HUDEP-2 (cell line): Measurements from ENCODE around the gene STK32A.

Experiments
- DNase-seq, 76 experiments: peaks; one replicate each; lab custom pipeline; 2025; ENCODE audit not compliant: unreplicated experiment in 76 of 76; lab: John Stamatoyannopoulos, UW

The STK32A gene

DNA sequence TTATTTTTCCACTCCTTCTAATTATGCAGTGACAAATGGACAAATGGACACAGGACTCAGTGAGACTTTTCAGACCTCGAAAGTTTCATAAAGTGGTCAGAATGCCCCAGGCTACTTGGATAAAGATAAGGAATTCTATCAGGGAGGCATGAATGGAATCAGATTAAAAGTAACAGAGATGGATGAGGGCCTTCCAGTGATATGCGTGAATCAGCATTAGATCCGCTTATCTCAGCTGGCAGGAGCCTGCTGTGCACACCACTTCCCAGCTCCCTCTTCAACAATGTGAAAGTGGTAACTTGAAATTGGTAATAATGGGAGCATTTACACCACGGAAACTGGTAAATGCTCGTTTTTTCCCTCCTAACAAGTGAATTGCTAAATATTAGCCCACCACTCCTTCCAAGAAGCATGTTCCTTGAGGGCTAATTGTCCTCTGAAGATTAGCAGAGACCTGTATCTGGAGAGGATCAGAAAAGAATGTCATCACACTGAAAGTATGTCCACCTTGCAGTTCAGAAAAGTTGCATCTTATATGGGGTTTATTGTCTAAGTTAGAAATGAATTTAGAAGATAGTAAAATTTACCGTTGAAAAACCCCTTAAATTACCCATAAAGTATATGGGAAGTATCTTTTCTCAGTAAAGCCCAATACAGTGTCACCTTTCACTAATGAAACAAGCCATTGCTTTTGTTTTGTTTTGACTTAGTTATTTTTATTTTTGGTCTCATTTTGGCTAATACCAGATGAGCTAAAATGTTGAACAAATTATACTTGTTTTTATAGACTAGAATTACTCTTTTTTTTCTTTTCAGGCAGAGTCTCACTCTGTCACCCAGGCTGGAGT lies 149.7 kb downstream of the STK32A start:
- peak in 3 of 76 experiments; percentile 2 to 36 (median 14) for DNase-seq

DNA sequence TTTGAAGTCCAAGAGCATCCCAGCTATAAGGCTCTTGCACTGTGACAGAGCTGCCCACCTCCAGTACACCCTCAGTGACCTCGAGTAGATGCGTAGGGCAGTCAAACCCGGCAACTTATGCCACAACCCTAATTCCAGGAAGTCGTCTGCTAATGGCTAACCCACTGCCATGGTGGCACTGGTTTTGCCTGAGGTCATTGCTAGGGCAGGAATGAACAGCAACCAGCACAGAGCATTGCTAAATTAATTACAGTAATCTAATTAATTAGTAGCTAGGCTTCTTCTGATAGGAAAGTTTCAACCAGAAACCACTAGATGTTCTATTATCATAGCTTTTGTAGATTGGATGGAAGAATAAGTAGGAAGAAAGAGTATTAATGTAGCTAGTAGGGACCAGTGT lies 152.3 kb downstream of the STK32A start:
- DNase-seq = no peak

DNA sequence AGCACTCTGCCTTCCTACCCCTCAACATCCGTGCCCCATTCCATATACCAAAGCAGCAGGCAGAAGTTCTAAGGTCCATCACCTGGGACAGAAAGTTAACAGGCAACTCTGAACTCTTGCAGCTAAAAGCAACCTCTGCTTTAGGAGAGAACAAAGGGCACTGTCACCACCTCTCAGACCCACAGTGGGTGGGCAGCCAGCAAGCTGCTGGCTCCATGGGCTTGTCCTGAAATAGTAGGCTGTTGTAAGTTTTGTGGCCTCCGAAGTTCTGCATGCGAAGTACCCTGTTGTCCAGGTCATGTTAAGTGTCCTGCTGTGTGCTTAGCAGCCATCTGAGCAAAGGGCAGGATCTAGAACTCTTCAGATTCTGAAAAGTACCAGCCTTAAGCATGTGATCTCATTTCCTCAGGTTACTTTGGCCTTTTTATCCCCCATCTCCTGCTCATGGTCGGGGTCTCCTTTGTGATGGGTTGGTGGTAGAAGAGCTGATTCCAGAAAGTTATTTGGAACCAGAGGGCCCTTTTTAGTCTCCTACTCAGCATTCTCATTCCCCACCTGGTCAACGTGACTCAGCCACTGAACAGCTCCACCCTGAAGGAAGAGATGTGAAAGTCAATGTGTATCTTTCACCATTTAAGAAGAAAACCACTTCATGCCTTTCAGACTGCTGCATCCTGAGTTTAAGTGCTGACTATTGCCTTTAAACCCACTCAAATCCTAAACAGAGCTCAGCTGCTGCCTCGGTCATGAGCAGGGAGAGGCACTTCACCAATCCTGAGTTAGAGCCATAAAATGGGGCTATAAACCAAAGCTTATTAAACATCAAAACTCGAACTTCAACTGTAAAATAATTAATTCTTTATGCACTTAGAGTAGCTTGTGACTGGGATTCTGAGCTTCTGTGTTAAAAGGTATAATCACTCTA lies 153.6 kb downstream of the STK32A start:
- no peak for DNase-seq

DNA sequence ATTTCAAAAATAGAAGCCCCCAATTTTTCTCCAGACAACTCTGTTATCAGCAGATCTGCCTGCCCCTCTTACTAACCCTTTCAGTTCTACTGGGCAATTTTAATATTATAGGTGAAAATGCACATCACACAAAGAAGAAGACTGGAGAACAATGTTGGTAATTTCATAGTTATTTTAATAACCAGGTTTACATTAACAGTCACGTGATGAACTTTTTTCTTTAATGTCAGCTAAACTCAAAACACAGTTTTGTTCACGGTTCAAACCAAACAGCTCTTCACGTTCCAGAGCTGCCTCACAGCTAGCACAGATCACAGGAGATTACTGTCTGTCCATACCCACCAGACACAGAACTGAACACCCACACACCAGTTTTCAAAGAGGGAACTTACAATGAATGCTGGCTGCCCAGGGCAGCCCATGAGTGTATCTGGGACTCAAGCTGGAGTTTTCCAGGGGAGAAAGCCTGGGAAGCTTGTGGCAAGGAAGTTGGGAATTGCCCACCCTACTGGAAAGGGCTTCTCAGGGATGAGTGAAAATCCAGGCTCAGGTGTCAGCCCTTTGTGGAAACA lies 155.9 kb downstream of the STK32A start:
- DNase-seq = peak in 1 of 76 experiments; percentile 6

DNA sequence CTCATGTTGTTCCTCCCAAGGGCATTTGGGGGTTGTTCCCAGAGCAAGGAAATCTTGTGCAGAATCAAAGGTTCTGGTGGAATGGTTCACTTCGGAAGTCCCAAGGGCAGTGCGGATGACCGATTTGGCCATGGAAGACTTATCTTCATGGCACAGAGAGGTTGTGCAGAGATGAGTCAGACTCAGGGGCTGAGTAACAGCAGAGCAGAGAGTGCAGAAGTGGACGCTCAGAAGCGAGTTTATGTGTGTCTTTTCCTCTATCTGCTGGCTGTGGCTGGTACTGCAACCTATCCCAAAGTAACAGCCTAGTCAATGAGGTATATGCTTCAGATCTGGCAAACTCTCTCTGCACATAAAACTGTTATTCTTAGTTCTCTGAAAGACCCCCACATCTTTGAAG lies 157.0 kb downstream of the STK32A start:
- peak in 54 of 76 experiments; percentile 4 to 84 (median 38) for DNase-seq

DNA sequence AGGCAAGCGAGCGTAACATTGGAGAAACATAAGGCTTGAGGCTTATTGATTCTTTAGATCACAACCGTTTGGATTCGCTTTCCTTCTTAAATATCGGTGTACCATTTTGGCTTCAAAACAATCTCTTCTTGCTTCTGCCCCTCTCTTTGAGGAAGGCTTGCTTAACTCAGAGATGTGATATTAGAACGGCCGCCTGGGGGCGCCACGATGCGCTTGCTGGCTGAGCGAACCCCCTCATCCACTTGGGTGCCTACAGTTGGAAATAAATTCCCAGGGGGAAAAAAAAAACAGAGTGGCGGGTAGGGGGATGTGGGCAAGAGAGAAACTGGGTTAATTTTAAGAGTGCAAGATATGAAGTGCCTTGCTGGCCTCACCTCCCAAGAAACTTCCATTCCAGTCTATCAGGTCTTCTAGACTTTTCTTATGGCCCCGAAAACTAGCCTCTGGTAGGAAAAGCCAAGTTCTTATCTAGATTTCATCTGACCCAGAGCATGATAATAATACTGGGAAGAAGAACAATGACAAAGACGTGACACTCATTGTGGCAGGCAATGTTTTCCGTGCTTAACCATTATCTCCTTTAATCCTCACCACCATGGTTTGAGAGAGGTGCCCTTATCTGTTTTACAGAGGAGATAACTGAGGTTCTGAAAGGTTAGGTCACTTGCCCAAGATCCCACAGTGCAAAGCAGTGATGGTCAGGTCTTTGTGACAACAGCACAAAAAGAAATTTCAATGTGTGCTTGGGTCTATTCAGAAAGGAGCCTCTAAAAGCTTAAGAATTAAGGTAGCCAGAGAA lies 159.2 kb downstream of the STK32A start:
- peak in 3 of 76 experiments; percentile 10 to 30 (median 17) for DNase-seq

DNA sequence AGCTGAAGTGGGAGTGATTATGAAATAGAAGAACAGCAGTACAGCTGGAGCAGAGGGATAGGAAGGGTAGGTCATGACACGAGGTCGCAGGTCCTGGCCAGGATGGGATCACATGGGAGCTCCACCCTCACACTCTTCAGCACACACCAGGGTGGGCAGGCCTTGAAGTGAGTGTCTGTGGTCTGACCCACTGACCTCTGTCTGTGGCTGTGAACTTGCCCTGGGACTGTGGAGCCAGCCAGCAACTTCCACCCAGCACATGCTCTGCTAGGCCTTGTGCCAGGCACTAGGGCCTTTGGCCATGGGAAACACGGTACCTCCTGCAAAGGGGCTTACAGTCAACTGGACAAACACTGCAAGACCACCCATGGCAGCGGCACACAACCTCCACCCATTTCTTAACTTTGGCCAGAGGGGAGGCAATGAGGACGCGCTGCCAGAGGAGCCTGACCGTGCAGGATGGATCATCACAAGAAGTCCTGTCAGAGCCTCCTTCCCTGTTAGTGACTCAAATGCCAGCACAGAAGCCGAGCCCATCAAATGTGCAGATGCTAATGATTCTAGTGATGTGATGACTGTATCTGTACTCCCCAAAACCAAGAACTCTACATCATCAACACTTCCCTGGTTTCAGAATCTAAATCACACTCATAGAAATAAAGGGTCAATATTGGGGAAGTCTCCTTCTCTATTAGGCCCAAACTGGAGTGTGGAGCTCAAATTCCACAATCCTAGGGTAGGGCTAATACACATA lies 161.4 kb downstream of the STK32A start:
- DNase-seq = peak in 1 of 76 experiments; percentile 4

DNA sequence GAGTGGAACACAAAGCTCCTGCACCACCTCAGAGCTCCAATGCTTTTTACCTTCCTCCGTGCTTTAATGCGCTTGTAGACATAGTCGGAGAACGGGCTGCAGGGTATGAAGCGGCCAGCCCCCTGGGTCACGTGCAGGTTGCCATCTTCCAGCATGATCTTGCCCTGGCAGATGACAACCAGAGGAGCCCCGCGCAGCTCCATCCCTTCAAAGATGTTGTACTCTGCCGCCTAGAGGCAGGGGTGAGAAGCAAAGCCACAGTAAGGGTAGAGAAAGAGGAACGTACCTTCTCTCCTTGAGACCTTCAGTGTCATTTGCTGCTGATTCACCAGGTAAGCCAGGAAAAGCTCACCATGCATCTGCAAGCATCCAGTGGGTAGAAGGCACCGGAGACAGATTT lies 162.8 kb downstream of the STK32A start:
- peak in 3 of 76 experiments; percentile 2 to 5 (median 4) for DNase-seq

DNA sequence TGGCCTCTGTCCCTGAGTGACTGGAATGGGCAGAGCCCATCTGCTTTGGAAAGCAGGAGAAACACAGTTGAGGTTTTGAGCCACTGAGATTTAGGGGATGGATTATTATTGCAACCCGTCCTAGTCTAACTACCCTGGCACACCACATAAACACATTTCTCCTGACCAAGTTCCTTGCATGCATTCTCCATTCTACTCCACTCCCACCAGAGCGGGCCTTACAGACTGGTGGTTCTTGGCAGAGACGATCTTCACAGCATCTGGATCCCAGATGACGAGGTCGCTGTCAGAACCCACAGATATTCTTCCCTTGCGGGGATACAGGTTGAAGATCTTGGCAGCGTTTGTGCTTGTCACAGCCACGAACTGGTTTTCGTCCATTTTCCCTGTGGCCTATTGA lies 164.0 kb downstream of the STK32A start:
- DNase-seq = no peak

DNA sequence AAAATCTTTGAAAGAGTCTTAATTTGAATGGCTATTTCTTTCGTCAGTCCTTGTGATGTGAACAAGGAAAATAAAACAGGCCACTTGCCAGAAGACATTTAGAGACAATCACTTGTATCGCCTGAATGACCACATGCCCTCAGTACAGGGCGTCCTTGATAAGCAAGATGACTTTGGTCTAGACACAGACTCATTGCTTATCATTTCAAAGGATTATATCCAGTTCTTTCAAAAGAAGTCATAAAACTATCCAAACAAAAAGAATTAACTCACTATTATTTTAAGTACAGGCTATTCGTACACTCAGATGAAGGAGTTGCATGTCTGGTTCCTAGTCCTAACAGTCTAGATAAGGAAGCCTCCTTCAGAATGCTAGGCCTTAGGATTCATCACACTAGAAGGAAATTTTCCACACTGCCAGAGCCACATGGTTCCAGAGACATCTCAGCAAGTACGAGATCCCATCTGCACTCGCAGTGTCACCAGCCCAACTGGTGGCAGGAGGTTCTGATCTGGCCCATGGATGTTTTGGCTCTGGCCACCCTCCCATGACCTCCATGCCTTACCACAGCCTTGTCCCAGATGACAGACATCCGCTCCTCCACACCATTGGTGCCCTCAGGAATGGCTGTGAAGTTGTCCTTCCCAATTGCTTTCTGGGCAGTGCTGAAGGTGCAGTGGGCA lies 165.4 kb downstream of the STK32A start:
- DNase-seq = peak in 3 of 76 experiments; percentile 6 to 10 (median 7)

DNA sequence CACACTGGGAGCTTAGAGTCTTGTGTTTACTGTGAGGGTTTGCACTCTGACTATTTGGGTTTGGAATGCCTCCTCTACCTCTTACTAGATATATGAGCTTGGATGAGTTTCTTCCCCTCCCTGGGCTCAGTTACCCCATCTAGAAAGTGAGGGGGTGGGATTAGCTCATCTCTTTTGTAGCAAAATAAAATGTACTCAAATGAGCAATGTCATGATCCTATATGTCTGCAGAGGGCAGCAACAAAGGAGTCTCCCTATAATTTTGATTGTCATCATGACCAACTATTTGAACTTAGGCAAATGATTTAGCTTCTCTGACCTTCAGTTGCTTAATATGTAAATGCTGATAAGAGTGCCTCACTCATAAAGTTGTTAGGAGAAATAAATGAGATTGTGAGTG lies 166.1 kb downstream of the STK32A start:
- no peak for DNase-seq

DNA sequence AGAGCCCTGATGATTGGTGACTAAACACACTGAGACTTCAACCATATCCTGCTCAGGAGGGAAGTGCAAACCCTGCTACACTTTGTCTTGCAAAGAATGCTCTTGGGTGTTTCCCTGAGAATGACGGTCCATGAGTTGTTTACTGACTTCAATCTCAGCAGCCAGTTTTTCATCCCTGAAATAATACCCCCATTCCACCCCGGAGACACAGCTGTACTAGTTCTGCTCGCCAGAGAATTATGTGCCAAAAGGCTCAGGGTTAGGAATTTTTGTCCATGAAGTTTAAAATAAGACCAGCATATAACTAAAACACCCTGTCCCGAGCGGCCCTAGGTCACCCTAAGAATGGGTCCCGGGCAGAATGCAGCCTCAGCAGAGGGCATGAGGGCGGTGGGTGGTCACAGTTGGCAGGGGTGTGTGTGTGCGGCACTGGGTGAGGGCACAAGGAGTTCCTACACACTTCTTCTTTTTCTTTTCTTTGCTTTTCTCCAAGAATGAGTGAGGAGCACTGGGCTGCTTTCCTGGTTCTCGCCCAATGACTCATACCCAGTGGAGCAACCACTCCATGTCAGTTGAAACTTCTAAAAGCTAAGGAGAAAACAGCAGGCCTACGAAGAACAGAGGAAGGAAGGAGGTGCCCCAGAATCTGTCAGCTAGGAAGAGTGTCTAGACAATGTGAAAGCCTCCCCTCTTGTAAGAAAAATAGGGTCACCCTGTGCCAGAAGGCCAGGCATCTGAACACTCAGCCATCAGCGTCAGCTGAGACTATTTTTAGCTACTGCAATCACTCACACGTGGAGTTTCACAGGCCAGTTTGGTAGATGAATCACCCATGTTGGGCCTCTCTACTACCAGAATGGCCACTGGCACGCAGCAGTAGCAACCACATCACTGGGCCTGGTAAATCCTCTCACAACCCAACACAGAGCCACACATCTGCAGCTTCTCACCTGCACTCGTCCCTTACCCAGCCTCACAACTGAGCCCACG lies 169.1 kb downstream of the STK32A start:
- DNase-seq = no peak

DNA sequence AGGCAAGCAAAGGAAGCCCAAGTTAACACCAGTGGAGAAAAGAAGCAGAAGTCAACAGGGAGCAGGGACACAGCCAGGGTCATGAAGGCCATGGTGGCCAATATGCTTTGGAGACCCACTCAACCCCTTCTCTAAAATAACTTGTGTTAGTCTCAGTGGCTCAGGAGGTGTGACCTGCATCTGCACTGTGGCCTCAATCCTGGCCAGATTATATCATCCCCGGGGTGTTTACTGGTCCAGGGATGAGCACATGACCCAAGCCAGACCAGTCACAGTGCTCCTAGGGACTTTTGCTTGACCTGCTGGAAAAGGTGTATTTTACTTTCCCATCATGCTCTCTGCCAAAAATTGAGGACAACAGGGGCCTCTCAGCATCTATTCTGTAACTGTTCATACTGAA lies 169.9 kb downstream of the STK32A start:
- DNase-seq = no peak

DNA sequence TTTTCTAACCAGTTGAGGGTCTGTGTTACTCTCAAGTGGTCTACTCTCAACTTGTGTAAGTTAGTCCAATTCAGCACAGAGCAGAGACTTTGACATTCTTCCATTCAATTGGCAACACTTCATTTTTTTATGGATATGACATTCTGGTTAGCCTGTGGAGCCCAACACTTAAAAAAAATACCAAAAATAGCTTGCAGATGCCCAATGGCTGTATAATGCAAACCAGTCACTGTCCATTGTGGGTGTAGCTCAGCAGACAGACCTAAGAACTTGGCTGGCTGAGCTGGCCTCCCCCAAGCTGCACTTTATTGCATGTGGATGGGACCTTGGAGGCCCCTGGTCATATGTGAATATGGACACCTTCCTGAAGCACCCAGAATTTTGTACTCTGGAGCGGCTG lies 171.8 kb downstream of the STK32A start:
- no peak for DNase-seq

DNA sequence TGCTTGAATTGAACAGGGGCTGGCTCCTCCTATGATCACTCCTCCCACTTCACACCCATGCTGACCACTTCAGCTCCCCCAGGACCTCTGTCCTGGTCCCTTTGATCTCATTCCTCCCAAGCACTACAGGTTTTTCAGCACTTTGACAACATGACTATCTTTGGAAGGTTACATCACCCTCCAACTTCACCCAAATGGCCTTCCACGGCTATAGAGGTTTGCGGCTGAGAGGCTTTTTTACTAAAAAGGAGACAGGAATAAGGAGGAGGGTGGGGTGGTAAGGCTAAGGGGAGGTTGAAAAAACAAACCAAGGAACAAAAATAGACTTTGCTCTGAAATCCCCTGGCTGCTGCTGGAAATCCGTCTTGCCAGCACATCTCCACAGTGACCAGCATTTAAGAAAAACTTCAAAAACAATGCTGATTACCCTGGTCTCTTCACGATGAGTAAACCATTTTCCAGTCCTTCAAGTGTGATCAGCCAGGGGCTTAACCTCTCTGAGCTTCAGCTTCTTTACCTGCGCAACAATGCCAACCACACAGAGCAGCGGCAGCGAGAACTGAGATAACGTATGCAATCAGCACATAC lies 172.4 kb downstream of the STK32A start:
- no peak for DNase-seq

DNA sequence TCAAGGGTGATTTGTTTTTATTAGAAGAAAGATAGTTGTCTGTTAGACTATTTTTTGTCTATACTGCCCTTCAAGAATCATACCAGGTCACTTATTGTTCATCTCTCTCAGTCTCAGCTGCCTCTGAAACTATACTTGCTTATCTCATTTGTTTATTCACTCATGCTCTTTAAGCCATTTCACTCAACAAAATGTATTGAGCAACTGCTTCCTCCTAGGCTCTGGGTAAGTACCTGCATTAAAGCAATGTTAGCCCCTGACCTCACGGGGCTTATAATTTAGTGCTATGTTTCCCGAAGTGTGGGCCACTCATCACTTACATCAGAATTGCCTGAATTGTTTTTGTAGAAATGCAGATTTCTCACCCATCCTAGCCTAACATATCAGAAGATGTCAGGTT lies 174.2 kb downstream of the STK32A start:
- DNase-seq = no peak

DNA sequence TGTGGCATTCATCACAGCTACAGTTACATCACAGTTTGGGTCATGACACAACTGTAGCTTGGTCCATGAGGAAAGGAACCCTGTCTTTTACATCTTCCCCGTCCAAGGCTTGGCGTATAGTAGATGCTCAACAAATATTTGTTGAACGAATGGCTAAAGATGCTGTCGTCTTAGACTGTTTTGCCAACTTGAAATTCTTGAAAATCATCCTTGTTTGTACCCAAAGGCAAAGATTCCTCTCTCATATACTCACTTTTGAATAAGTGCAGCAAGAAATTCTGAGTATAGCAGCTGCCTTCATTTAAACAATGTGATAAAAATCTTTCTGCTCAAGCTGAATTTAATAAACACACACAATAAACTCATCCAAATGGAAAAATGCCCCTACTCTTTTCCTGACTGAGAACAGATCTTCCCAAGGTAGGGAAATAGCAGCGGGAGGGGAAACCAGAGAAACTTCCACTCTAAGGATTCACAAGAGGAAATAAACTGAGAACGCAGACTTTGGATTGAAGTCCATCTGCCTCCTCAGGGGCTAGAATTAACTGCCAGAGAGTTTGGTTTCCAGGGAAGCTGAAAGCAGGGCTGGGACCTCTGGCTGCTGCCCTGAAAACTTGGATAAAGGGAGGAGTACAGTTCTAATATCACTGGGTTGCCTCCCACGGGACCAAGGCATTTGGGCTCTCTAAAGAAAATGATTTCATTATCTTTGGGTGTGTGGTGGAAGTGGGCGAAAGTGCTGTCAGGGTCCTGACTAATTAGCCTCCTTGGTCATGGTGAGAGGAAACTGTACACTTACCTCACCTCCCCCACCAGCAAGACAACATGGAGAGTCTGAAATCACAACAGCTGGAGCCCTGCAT lies 175.9 kb downstream of the STK32A start:
- DNase-seq = no peak
